Measurements from ENCODE around the gene TMEM123. TPM values are rescaled to one million over a fixed set of nuclear protein-coding genes. Genes with fewer than 3 reads are reported as not detected.

The TMEM123 gene
- total and polyA plus RNA-seq, 2 of the 13 experiments (the other 11 are each of a cell fraction or from before 2014, with no cell fraction given): 365 to 2,761 TPM

GRCh38 chr11:102476812-102477211 is 24.2 kb upstream of the TMEM123 start (continued):
- TF ChIP-seq ZBTB26 (CRISPR knock-in tag; IDR thresholded peaks at IDR 0.05; ENCODE audit: borderline replicate concordance): peak; percentile 68; the same call in 1 of the 2 replicates
- peak; percentile 71 for TF ChIP-seq SOX13 (IDR thresholded peaks at IDR 0.05)
- TF ChIP-seq SOX13 (CRISPR knock-in tag; conservative IDR thresholded peaks at IDR 0.05 in 1 of 2, IDR thresholded peaks at IDR 0.05 in 1 of 2): peak in 1 of 2 experiments; percentile 87; a peak in 2 of 4 replicates
- TF ChIP-seq TRIM24 (CRISPR knock-in tag; IDR thresholded peaks at IDR 0.05): no peak
- TF ChIP-seq SOX5 (CRISPR knock-in tag; IDR thresholded peaks at IDR 0.05; ENCODE audit: borderline replicate concordance): peak; percentile 93
- TF ChIP-seq NFKB2 (CRISPR knock-in tag; IDR thresholded peaks at IDR 0.05; ENCODE audit: borderline replicate concordance): no peak
- no peak for TF ChIP-seq ZNF496 (CRISPR knock-in tag; IDR thresholded peaks at IDR 0.05; ENCODE audit: insufficient replicate concordance)
- TF ChIP-seq ETV5 (CRISPR knock-in tag; IDR thresholded peaks at IDR 0.05; ENCODE audit: borderline replicate concordance): peak; percentile 99
- no peak for TF ChIP-seq ZNF20 (CRISPR knock-in tag; IDR thresholded peaks at IDR 0.05)
- TF ChIP-seq PBX2 (CRISPR knock-in tag; IDR thresholded peaks at IDR 0.05): no peak
- peak; percentile 88 for TF ChIP-seq PHF21A (CRISPR knock-in tag; IDR thresholded peaks at IDR 0.05)
- no peak for TF ChIP-seq ZFP36 (IDR thresholded peaks at IDR 0.05; ENCODE audit: borderline replicate concordance, low read depth, low read length, partially characterized antibody)
- TF ChIP-seq HOXA7 (CRISPR knock-in tag; IDR thresholded peaks at IDR 0.05): no peak
- 0 out of 2 replicates have a peak, but pooled peaks have one; percentile 6 for TF ChIP-seq BRCA1 (CRISPR knock-in tag; IDR thresholded peaks at IDR 0.05)
- no peak for TF ChIP-seq ZNF589 (CRISPR knock-in tag; conservative IDR thresholded peaks at IDR 0.05)
- TF ChIP-seq KDM4B (CRISPR knock-in tag; IDR thresholded peaks at IDR 0.05): no peak
- no peak for TF ChIP-seq ZNF33A (CRISPR knock-in tag; IDR thresholded peaks at IDR 0.05; ENCODE audit: borderline replicate concordance)
- no peak for TF ChIP-seq ZNF672 (CRISPR knock-in tag; IDR thresholded peaks at IDR 0.05)
- TF ChIP-seq MEIS1 (CRISPR knock-in tag; IDR thresholded peaks at IDR 0.05; ENCODE audit: borderline replicate concordance): peak; percentile 79; the same call in 1 of the 2 replicates
- TF ChIP-seq AGO1 (IDR thresholded peaks at IDR 0.05; ENCODE audit: low read depth, low read length, poor library complexity, severe bottlenecking): no peak
- no peak for TF ChIP-seq HHEX (CRISPR knock-in tag; IDR thresholded peaks at IDR 0.05)
- TF ChIP-seq ZFP1 (CRISPR knock-in tag; IDR thresholded peaks at IDR 0.05): peak; percentile 72; the same call in 1 of the 2 replicates
- TF ChIP-seq ZNF224 (CRISPR knock-in tag; IDR thresholded peaks at IDR 0.05): no peak
- TF ChIP-seq ZSCAN20 (CRISPR knock-in tag; IDR thresholded peaks at IDR 0.05; ENCODE audit: borderline replicate concordance): no peak
- TF ChIP-seq MED13 (CRISPR knock-in tag; IDR thresholded peaks at IDR 0.05): peak; percentile 59; the same call in 1 of the 2 replicates
- TF ChIP-seq ZNF337 (CRISPR knock-in tag; IDR thresholded peaks at IDR 0.05; ENCODE audit: borderline replicate concordance, low read depth): peak; percentile 36; the same call in 1 of the 2 replicates
- TF ChIP-seq ZNF670 (CRISPR knock-in tag; IDR thresholded peaks at IDR 0.05; ENCODE audit: borderline replicate concordance): no peak
- TF ChIP-seq DMAP1 (CRISPR knock-in tag; IDR thresholded peaks at IDR 0.05): no peak; the same call in 1 of the 2 replicates
- TF ChIP-seq ZNF34 (CRISPR knock-in tag; IDR thresholded peaks at IDR 0.05; ENCODE audit: borderline replicate concordance): 0 out of 2 replicates have a peak, but pooled peaks have one; percentile 42
- TF ChIP-seq ZNF33B (CRISPR knock-in tag; IDR thresholded peaks at IDR 0.05): no peak
- no peak for TF ChIP-seq MXD3 (CRISPR knock-in tag; IDR thresholded peaks at IDR 0.05)
- no peak for TF ChIP-seq ZNF282 (IDR thresholded peaks at IDR 0.05; ENCODE audit: partially characterized antibody)

Data from HepG2 (cell line).